ENCODE measurements around the gene COASY. TPM values are rescaled to one million over a fixed set of nuclear protein-coding genes. Genes with fewer than 3 reads are reported as not detected.
A peak's percentile ranks its signal among the peaks of the same experiment; 100 is the strongest.

The COASY gene
- total RNA-seq, 2 donors from 2014 or later, result 24.1 to 60.6 TPM

- Histone ChIP-seq H3K27ac (no peak overlapping the region), H3K4me1 (peaks cover 26% of the 10 kb centered on the region), H3K27me3 (no peaks in the 10 kb centered on the region), H3K36me3 (replicated peaks in 1 of 2; ENCODE audit: insufficient read depth in 1 of 2, low read depth in 2 of 2) (peaks cover 26 to 28% of the 10 kb centered on the region in 2 donors), H3K9me3 (no peaks in the 10 kb centered on the region), H3K4me3 (no peak overlapping the region)
- TF ChIP-seq, protein P1, sequence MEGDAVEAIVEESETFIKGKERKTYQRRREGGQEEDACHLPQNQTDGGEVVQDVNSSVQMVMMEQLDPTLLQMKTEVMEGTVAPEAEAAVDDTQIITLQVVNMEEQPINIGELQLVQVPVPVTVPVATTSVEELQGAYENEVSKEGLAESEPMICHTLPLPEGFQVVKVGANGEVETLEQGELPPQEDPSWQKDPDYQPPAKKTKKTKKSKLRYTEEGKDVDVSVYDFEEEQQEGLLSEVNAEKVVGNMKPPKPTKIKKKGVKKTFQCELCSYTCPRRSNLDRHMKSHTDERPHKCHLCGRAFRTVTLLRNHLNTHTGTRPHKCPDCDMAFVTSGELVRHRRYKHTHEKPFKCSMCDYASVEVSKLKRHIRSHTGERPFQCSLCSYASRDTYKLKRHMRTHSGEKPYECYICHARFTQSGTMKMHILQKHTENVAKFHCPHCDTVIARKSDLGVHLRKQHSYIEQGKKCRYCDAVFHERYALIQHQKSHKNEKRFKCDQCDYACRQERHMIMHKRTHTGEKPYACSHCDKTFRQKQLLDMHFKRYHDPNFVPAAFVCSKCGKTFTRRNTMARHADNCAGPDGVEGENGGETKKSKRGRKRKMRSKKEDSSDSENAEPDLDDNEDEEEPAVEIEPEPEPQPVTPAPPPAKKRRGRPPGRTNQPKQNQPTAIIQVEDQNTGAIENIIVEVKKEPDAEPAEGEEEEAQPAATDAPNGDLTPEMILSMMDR (IDR thresholded peaks at IDR 0.05), result no peak
- no peak for TF ChIP-seq POLR2A (IDR thresholded peaks at IDR 0.05)
- intact Hi-C loops (cut with DNase I), result loop anchor here (5.0 kb wide), 1 partner anchor 60 kb away; no protein-coding TSS in a partner anchor
- ATAC-seq (no peak), DNase-seq (peak in 1 of 4 donors; percentile 5)
- WGBS, 2 donors, result 92 to 96% methylated on average over 4 of the region's 4 CpGs
These were observed 50.1 kb downstream of the COASY start for GRCh38 chr17:42612013-42612412.

DNA sequence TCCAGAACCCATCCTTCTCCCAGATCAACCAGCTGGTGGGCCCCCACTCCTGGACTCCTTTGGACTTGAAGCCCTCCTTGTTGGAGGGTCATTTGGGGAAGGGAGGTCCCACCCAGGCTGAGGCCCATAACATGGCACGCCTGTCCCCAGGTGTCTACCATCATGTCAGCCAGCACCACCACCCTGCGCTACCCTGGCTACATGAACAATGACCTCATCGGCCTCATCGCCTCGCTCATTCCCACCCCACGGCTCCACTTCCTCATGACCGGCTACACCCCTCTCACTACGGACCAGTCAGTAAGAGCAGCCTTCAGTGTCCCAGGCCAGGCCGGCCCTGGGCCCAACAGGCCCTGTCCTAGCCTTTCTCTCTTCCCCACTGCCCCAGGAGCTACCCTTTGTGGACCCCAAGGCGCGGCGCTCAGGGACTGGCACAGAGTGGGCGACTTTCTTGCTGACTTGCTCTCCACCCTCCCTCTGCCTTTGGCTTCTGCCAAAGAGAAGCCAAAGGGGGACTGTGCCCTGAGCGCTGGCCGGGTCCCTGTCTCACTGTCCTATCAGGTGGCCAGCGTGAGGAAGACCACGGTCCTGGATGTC lies 51.8 kb downstream of the COASY start:
- 92 to 95% methylated on average over 13 to 14 of the region's 17 CpGs for WGBS, 2 donors
- H3K36me3 ChIP-seq (replicated peaks in 1 of 2; ENCODE audit: insufficient read depth in 1 of 2, low read depth in 2 of 2), result peaks cover 26 to 28% of the 10 kb centered on the region in 2 donors
- no peak for TF ChIP-seq POLR2A (IDR thresholded peaks at IDR 0.05)
- TF ChIP-seq, protein P1 (IDR thresholded peaks at IDR 0.05), result no peak
- no peak overlapping the region for H3K4me3 ChIP-seq
- ATAC-seq (no peak), DNase-seq (no peak)
- no peaks in the 10 kb centered on the region for H3K9me3 ChIP-seq
- H3K4me1 ChIP-seq, result peaks cover 29% of the 10 kb centered on the region
- H3K27me3 ChIP-seq, result no peaks in the 10 kb centered on the region
- no peak overlapping the region for H3K27ac ChIP-seq
- intact Hi-C loops (cut with DNase I), result loop anchor here (5.0 kb wide), 1 partner anchor 59 kb away; no protein-coding TSS in a partner anchor

Small RNA genes within 50 kb of the gene (microRNA-seq; reads per million reads assigned to microRNA genes)
- gene MIR5010 (ENCODE audit: borderline number of aligned reads in 2 of 2, borderline replicate concordance in 2 of 2), result 2.7 to 7.0 reads per million in 2 donors

Other genes with a start within 250 kb of the COASY start
- gene STAT3, start 173.7 kb upstream of the COASY start, total RNA-seq, result 10 to 100 TPM; 79.4 to 99.5 TPM
- gene CAVIN1, start 138.9 kb upstream of the COASY start, total RNA-seq, result 10 to 100 TPM; 63.3 to 75.8 TPM
- 10 to 100 TPM; 35.5 to 71.5 TPM for gene ATP6V0A1, start 103.3 kb upstream of the COASY start, total RNA-seq
- gene NAGLU, start 25.9 kb upstream of the COASY start, total RNA-seq, result 100 to 1,000 TPM in 1 of 2 donors, 10 to 100 TPM in 1; 46.4 to 110 TPM
- gene HSD17B1, start 9.2 kb upstream of the COASY start, total RNA-seq, result 1 to 10 TPM in 1 of 2 donors, under 1 TPM in 1; 0.78 to 9.2 TPM
- 10 to 100 TPM; 24.9 to 28.7 TPM for gene MLX, start 5.0 kb downstream of the COASY start, total RNA-seq
- gene PSMC3IP, start 15.6 kb downstream of the COASY start, total RNA-seq, result 1 to 10 TPM in 1 of 2 donors, not detected in 1; 2.1 TPM
- gene RETREG3, start 47.2 kb downstream of the COASY start, total RNA-seq, result 10 to 100 TPM; 36.9 to 42.0 TPM
- gene TUBG1, start 47.5 kb downstream of the COASY start, total RNA-seq, result 10 to 100 TPM; 17.4 to 23.1 TPM
- 10 to 100 TPM; 64.1 to 80.4 TPM for gene TUBG2, start 97.1 kb downstream of the COASY start, total RNA-seq
- 100 to 1,000 TPM in 1 of 2 donors, 10 to 100 TPM in 1; 63.0 to 105 TPM for gene PLEKHH3, start 114.8 kb downstream of the COASY start, total RNA-seq
- gene CCR10, start 119.7 kb downstream of the COASY start, total RNA-seq, result under 1 TPM; 0.78 to 0.99 TPM
- gene CNTNAP1, start 120.4 kb downstream of the COASY start, total RNA-seq, result 1 to 10 TPM; 4.9 to 6.7 TPM
- gene EZH1, start 182.9 kb downstream of the COASY start, total RNA-seq, result 10 to 100 TPM; 19.1 to 28.5 TPM
- 1 to 10 TPM; 3.1 to 7.6 TPM for gene RAMP2, start 199.1 kb downstream of the COASY start, total RNA-seq
- gene VPS25, start 211.3 kb downstream of the COASY start, total RNA-seq, result 10 to 100 TPM; 17.8 to 23.9 TPM
- gene WNK4, start 218.5 kb downstream of the COASY start, total RNA-seq, result under 1 TPM in 1 of 2 donors, not detected in 1; 0.26 TPM
- 10 to 100 TPM; 69.2 to 72.4 TPM for gene COA3, start 236.6 kb downstream of the COASY start, total RNA-seq
- gene CNTD1, start 236.7 kb downstream of the COASY start, total RNA-seq, result not detected